Left renal pelvis (tissue), 4 donors: ENCODE results near the gene LAMC3. TPM values are rescaled to one million over a fixed set of nuclear protein-coding genes. Genes with fewer than 3 reads are reported as not detected.

Experiments
- DNase-seq, 4 donors: peaks; one replicate each; pipeline ENCODE4 v3.0.0-alpha.2; 2013; ENCODE audit warnings: low read depth in 4 of 4, low spot score in 3 of 4
- polyA plus RNA-seq, 4 donors: library from polyadenylated mRNA; unstranded; fragments of 120-200 nt; gene quantifications; one replicate each; pipeline ENCODE4 v1.2.1, GENCODE V29; 2013; ENCODE audit not compliant: insufficient read length in 4 of 4

Gene LAMC3
- polyA plus RNA-seq, 4 donors = 1.8 to 33.9 (median 23.3) TPM

DNA sequence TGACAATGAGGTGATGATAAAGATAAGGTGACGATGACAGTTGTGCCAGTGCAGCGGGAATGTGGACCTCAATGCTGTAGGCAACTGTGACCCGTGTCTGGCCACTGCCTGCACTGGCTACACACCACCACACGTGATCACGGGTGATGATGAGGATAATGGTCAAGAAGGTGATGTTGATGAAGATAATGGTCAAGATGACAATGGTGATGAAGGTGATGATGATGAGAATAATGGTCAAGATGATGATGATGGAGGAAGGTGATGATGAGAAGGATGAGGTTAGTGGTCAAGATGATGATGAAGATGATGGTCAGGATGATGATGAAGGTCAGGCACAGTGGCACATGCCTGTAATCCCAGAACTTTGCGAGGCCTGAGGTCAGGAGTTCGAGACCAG is 56.6 kb downstream of the LAMC3 start:
- DNase-seq = no peak

DNA sequence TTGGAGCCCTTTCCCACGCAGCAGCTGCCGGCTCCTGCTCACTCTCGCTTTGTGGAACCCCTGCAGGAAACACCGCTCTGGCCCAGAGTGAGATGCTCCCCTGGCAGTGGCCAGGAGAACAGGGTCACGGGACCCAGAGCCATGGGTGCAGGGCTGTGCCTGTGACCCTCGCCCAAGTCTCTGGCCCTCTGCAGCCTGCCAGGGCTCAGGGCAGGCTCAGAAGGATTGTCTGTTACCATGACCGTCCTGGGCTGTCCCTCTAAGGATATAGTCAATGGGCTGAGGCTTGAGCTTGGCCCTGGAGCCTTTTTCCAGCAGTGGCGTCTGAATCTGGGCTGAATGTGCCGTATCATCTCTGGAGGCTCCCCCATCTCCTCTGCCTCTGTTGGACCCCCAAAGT is 58.7 kb downstream of the LAMC3 start:
- no peak for DNase-seq

DNA sequence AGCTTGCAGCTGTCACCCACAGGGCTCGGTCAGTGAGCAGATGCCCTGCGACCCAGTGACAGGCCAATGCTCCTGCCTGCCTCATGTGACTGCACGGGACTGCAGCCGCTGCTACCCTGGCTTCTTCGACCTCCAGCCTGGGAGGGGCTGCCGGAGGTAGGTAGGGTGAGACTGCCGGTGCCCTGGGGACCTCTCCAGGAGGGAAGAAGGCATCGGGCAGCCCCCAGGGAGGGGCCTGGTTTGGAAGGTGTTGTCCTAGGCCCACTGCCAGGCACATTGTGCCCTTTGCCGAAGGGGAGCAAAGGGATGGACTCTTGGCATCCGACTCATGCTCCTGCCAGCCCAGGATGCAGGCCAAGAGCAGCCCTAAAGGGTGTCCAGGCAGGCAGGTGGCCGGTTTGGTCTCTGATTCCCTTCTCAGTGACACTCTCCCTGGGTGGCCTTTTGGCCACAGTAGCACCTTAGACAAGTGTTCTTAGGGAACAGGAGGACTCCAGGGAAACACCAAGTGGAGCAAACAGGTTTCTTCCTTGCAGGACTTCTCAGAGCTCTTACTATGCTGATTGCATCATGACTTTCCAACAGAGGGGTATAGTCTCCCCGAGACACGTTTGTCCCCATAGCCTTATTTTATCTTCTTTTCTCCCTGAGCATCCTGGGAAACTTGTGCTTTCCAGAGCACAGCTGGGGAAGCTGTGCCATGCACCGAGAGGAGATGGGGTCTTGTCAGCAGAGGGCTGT is 59.3 kb downstream of the LAMC3 start:
- DNase-seq = no peak

DNA sequence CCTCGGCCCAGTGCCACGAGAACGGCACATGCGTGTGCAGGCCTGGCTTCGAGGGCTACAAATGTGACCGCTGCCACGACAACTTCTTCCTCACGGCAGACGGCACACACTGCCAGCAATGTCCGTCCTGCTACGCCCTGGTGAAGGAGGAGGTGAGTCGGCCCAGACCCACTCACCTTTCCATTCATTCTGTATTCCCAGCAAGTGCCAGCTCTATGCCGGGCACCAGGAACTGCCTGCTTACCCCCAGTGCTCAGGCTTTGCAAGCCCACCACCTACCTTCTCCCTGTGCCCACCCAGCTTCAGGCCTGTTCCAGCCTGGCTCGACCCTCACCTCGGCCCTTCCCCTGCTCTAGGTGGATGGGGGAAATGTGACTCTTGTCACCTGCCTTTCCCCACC is 60.7 kb downstream of the LAMC3 start:
- no peak for DNase-seq

DNA sequence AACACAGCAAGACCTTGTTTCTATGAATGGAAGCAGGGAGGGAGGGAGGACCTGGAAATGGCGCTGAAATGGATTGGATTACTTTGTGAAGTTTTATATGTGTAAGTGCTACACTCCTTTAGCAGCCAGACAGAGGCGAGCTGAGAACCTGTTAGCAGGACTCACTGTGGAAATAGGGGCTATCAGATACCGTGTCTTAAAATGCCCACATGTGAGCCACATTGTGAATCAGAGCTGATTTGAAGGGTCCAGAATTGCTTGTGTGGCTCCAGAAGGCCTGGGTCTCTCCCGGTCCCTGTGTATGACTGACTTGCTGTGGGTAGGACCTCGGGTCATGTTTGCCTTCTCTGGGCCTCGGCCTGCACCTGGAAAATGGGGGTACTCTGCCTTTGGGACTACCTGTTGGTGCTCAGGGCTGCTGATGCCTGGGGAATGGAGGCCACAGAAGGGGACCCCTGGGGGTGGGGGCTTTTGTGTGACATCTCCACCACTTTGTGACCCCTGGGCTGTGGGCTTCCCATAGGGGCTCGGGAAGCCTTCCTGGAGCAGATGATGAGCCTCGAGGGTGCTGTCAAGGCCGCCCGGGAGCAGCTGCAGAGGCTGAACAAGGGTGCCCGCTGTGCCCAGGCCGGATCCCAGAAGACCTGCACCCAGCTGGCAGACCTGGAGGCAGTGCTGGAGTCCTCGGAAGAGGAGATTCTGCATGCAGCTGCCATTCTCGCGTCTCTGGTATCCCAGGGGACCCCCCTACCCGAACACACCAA is 63.3 kb downstream of the LAMC3 start:
- DNase-seq = no peak

DNA sequence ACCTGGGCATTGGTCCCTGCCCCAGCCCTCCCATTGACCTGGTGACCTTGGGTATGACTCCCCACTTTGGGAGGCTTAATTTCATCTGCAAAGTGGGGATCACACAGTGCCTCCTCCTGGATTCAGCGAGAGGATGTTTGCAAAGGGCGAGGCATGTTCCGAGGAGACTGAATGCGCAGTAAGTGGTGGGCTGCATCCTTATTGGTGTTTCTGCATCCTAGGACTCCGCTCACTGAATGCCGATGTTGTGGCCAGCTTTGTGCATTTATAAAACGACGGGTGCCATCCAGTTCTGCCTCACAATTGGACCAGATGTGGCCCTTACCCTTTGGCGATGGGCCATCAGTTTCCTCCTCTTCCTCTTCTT is 63.9 kb downstream of the LAMC3 start:
- no peak for DNase-seq

DNA sequence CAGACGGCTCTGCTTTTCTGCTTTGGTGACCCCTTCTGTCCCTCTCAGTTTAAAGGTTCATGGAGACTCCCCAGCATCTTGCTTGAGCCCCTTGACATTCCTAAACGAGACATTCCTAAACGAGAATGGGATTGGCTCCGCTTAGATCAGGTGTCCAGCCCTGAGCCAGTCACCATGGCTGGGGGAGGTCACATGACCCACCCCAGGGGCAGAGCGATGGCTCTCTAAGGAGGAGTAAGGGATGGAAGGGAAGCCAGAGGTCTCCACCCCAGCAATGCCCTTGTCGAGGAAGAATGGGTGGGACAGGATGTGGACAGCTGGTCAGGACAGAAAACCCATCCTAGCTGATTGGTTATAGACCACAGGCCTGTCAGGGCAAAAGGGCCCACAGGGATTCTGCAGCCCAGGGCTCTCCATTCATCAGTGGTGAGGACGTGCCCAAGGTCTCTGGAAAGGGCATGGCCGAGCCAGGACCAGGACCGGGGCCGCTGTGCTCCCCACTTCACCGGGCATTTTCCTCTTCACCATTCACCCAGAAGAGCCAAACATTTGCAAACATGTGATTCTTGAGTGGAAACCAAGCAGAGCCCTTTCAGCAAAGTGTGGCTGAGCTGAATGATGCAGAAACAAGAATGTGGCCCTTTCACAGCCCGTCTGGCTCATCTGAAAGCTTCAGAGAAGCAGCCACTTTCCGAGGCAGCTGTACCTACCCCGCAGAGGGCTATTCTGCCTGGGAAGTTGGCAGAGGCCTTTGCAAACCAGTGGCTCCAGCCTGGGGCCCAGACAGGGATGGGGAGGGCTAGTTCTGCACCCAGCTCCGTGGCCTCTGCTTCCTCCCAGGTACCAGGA is 67.6 kb downstream of the LAMC3 start:
- no peak for DNase-seq

DNA sequence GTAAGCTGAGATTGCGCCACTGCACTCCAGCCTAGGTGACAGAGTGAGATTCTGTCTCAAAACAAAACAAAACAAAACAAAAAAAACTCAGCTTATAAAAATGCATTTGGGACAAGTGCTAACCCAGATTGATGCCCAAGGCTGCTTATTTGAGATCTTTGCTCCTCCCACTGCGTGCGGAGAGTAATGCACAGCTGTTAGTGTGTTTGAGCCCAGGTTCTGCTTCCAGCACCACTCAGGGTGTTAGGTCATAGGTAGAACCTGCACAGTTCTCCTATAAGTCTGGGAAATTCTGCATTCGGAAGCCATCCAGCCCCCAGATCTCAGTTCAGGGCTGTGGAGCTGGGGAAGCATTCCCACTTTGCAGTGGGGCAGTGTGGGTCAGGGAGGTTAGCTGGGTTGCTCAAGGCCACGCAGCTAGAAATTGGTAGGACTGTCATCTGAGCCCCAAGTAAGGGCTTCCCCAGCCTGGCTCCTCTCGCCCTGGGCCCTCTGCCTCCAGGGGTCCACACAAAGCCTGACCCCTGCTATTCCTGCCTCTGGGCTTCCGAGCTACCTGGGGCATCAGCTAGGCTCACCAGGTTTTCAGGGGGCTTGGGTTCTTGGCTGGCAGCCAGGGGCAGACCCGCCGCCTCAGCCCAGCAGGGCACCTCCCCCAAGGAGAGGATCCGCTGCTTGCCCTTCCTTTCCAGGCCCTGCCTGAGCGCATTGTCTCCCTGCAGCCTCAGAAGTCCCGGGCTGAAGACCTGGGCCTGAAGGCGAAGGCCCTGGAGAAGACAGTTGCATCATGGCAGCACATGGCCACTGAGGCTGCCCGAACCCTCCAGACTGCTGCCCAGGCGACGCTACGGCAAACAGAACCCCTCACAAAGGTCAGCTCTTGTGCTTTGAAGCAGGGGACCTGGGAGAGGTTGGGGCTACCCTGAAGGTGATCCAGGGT is 69.7 kb downstream of the LAMC3 start:
- no peak for DNase-seq

DNA sequence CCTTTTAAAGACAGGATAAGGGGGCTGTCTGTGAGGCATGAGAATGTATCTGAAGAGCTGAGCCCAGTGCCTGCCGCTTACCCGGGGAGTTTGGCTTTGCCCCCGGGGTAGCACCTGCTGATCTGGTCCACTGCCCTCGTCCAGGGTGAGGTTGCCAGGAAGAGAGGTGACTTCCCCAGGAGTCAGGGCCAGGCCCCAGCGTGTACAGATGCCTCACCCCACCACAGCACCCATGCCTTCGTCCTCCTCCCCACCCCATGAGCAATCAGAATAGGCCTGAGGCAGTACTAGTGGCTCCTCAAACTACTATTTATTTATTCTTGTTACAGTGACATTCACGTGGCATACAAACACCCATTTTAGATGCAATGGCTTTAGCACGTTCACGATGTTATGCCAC is 71.6 kb downstream of the LAMC3 start:
- DNase-seq = no peak

DNA sequence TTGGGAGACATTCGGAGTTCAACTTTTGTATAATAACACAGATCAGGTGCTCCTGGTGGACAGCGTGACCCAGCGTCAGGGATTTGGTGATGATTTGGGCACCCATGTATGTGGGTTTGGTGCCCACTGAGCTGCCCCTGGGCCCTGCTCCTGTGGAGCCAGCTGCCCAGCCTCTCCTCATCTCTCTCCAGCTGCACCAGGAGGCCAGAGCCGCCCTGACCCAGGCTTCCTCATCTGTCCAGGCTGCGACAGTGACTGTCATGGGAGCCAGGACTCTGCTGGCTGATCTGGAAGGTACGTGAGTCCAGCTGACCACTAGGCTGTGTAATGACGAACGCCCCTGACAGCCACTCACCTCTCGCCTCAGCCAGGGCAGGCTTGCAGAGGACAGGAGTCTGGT is 72.9 kb downstream of the LAMC3 start:
- no peak for DNase-seq

DNA sequence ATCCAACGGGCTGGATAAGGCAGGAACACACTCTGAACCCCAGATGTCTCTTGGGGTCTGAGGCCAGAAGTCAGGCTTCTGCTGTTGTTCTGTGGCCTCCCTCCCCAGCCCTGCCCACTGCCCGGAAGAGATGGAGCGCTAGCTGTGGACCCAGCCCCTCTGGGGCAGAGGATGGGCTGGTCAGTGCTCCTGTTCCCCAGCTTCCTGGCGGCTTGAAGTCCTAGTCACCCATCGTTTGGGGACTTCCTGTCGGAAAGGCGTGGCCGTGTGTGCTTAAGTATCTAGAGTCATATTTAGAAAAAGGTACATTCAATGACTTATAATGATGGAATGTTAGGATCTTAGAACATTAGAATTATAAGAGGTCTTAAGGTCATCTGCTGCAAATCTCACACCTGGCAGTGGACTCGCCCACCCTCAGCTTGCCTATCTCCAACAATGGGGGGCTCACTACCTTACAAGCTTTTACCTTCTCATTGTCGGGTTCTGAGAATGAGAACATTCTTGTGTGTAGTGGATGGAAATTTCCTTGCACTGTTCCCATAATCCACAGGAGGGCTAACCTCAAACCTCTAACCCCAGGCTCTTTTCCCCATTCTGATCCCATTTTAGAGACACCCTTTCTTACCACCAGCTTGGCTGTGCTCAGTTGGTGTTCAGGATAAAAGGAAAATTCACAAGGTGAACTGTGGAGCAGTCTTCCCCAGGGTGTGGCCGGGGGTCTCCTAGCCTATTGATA is 74.0 kb downstream of the LAMC3 start:
- no peak for DNase-seq

DNA sequence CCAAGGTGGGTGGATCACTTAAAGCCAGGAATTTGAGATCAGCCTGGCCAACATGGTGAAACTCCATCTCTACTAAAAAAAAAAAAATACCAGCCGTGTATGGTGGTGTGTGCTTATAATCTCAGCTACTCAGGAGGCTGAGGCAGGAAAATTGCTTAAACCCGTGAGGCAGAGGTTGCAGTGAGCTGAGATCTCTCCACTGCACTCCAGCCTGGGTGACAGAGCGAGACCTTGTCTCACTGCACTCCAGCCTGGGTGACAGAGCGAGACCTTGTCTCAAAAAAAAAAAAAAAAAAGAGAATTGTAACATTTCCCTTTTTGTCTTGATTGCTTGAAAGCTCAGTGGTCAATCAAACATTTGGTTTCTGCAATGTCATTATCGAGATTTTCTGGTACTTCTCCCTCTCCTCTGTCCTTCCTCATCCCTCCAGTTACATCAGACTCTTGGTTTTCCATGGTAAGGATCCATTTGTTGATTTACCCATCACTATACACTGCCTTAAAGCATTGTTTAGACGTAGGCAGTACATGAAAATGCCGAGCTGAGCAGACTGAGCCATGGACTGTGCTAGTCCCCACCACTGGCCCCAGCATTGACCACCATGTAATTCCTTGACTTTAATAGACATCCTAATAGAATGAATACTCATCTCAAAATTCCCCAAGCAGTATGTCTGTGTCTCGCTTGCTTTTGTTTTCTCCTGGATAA is 75.8 kb downstream of the LAMC3 start:
- no peak for DNase-seq

DNA sequence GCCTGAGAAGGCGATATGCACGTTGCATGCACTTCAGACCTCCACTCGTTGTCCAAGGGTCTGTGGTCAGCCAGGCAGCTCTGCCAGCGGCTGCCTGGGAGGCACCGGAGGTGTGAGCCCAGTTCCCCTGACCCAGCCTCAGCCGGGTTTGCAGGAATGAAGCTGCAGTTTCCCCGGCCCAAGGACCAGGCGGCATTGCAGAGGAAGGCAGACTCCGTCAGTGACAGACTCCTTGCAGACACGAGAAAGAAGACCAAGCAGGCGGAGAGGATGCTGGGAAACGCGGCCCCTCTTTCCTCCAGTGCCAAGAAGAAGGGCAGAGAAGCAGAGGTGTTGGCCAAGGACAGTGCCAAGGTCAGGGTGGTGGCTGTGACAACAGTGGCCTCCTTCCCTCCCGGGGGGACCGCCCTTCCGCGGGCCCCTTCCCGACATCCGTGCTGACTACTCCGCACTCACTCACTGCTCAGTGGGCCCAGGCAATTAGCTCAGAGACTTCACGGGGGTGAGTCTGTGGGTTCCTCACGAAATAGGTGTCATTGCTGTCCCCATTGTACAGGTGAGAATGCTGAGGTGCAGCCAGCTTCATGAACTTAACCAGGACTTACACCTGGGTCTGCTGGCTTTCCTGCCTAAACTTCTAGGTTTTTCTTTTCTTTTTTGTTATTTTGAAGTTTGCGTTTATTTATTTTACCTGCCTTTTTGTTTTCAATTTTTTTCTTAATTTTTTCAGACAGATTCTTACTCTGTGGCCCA is 76.6 kb downstream of the LAMC3 start:
- DNase-seq = no peak

DNA sequence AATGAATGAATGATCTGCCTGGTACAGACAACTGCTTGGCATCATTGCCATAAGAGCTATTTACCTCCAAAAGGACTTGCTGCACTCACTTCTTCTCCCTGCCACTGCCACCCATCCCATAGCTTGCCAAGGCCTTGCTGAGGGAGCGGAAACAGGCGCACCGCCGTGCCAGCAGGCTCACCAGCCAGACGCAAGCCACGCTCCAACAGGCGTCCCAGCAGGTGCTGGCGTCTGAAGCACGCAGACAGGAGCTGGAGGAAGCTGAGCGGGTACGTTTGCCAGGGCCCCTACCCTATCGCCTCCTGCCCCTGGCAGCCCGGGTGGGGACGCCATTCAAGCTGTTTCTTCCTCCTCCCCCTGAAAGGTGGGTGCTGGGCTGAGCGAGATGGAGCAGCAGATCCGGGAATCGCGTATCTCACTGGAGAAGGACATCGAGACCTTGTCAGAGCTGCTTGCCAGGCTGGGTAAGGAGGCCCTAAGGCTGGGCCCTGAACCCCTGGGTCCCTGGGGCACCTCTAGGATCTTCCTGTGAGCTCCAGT is 78.5 kb downstream of the LAMC3 start:
- DNase-seq = no peak

DNA sequence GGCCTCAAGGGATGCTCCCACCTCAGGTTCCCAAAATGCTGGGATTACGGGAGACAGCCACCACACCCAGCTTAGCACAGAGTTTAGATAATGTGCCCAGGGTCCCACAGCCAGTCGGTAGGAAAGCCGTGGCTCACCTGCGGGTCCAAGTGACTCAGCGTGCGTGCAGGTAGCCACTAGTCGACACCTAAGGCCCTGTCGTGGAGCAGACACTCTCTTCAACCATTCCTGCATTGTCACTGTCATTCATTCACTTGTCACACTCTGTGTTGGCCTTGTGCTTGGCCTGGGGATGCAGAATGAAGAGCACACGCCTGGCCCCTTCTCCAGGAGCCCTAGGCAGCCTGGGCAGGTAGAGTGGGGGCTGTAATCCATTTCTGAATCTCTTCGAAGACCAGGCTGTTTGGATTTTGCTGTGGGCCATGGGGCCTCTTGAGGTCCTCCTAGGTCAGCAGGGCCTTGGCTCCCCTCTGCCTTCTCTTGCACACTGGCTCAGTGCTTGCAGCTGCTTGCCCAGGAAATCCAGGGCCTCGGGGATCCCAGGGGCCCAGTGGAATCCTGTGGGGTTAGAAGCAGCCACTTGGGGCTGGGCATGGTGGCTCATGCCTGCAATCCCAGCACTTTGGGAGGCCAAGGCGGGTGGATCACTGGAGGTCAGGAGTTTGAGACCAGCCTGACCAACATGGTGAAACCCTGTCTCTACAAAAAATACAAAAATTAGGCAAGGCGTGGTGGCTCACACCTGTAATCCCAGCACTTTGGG is 81.2 kb downstream of the LAMC3 start:
- no peak for DNase-seq

DNA sequence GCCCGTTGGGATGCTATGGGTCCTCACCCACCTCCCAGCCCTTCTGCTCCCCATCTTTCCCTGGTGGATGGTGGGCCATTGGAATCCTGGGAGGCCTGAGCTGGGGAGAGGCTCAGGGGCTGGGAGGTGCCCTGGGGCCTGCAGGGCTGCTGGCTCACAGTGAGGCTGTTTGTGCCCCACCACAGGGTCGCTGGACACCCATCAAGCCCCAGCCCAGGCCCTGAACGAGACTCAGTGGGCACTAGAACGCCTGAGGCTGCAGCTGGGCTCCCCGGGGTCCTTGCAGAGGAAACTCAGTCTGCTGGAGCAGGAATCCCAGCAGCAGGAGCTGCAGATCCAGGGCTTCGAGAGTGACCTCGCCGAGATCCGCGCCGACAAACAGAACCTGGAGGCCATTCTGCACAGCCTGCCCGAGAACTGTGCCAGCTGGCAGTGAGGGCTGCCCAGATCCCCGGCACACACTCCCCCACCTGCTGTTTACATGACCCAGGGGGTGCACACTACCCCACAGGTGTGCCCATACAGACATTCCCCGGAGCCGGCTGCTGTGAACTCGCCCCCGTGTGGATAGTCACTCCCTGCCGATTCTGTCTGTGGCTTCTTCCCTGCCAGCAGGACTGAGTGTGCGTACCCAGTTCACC is 82.5 kb downstream of the LAMC3 start:
- DNase-seq = no peak

DNA sequence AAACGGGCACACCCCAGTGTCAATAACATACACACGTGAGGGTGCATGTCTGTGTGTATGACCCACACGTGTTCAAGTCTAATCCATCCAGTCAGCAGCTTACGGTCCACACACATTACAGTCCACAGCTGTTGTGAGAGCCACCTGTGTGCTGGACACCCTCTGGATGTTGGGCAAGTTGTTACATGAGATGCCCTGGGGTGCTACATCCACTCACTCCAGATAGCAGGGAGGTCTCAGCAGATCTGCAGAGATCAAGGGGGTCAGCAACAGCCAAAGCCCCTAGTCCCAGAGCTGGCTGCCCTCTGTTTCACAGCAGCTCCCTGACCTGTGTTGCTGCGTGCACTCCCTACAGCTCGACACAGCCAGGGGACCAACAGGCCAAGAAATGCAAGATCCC is 83.1 kb downstream of the LAMC3 start:
- DNase-seq = no peak
